NCI-H526 (cell line): Measurements from ENCODE around the gene PARL.

ENCODE experiments used
- DNase-seq, 2 experiments: peaks; one replicate each; lab custom pipeline; 2025; lab: John Stamatoyannopoulos, UW

The PARL gene

GRCh38 chr3:183854318-183855035 lies 30.2 kb downstream of the PARL start:
- no peak for DNase-seq

- no peak for DNase-seq
These were observed 38.9 kb downstream of the PARL start for GRCh38 chr3:183845608-183846288.

- DNase-seq: no peak
These were observed 39.6 kb downstream of the PARL start for GRCh38 chr3:183845090-183845489.

GRCh38 chr3:183844606-183845005 lies 40.1 kb downstream of the PARL start:
- DNase-seq: no peak

- DNase-seq: no peak
These were observed 44.9 kb downstream of the PARL start for GRCh38 chr3:183839751-183840150.

GRCh38 chr3:183837894-183838293 lies 46.8 kb downstream of the PARL start:
- no peak for DNase-seq

- no peak for DNase-seq
These were observed 47.3 kb downstream of the PARL start for GRCh38 chr3:183837390-183837789.

- DNase-seq: no peak
These were observed 51.2 kb downstream of the PARL start for GRCh38 chr3:183833516-183833915.

GRCh38 chr3:183830187-183830586 lies 54.5 kb downstream of the PARL start:
- no peak for DNase-seq

GRCh38 chr3:183829466-183829865 lies 55.2 kb downstream of the PARL start:
- DNase-seq: no peak

- DNase-seq: no peak
These were observed 56.2 kb downstream of the PARL start for GRCh38 chr3:183828538-183828870.

- no peak for DNase-seq
These were observed 56.7 kb downstream of the PARL start for GRCh38 chr3:183827809-183828537.

- DNase-seq: no peak
These were observed 58.0 kb downstream of the PARL start for GRCh38 chr3:183826448-183827250.

GRCh38 chr3:183825456-183826161 lies 59.1 kb downstream of the PARL start, which contains the start of gene MAP6D1:
MAP6D1 (minus strand) TSS chr3:183825577; CDS start chr3:183825547, 30 bp downstream.
- peak in 1 of 2 experiments; percentile 82 for DNase-seq

- peak in 1 of 2 experiments; percentile 50 for DNase-seq
These were observed 59.8 kb downstream of the PARL start for GRCh38 chr3:183824761-183825455.

GRCh38 chr3:183823963-183824362 lies 60.7 kb downstream of the PARL start:
- peak; percentile 38 to 61 for DNase-seq

GRCh38 chr3:183822631-183823030 lies 62.0 kb downstream of the PARL start:
- DNase-seq: no peak

- DNase-seq: no peak
These were observed 64.8 kb downstream of the PARL start for GRCh38 chr3:183819831-183820230.

- no peak for DNase-seq
These were observed 65.7 kb downstream of the PARL start for GRCh38 chr3:183818706-183819624.
